Measurements from ENCODE around the gene MRGPRG.

Gene MRGPRG

GRCh38 chr11:3177931-3178330, 40.7 kb downstream of the MRGPRG start:
- no peak for TF ChIP-seq CTCF (IDR thresholded peaks at IDR 0.05; ENCODE audit: insufficient read depth, low read length, missing control alignments)
- DNase-seq (ENCODE audit: low read depth, low spot score): no peak
- POLR2A ChIA-PET: no interaction called here

DNA sequence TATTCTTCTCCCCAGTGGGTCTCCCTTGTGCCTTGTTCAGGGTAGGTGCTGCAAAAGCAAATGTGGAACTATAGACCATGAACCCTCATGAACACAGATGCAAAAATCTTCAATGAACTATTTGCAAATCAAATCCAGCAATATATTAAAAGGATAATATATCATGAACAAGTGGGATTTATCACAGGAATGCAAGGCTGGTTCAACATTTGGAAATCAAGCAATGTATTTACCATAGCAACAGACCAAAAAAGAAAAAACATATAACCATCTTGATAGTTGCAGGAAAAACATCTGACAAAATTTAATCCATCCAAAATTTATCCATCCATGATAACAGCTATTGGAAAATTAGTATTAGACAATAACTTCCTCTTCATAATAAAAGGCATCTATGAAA, 42.1 kb downstream of the MRGPRG start:
- TF ChIP-seq CTCF (IDR thresholded peaks at IDR 0.05; ENCODE audit: insufficient read depth, low read length, missing control alignments): no peak
- DNase-seq (ENCODE audit: low read depth, low spot score): no peak
- ChIA-PET CTCF (interaction anchor here (0.9 to 1.0 kb wide), 2 partner anchors 10 to 85 kb away, joined by 3 to 4 read pairs; no protein-coding TSS in a partner anchor), POLR2A (no interaction called here)
- no peak overlapping the region for H3K4me3 ChIP-seq (ENCODE audit: low read depth, low read length)

More at GRCh38 chr11:3177931-3178330, 40.7 kb downstream of the MRGPRG start:
- CTCF ChIA-PET: no interaction called here
- no peak overlapping the region for H3K4me3 ChIP-seq (ENCODE audit: low read depth, low read length)

DNA sequence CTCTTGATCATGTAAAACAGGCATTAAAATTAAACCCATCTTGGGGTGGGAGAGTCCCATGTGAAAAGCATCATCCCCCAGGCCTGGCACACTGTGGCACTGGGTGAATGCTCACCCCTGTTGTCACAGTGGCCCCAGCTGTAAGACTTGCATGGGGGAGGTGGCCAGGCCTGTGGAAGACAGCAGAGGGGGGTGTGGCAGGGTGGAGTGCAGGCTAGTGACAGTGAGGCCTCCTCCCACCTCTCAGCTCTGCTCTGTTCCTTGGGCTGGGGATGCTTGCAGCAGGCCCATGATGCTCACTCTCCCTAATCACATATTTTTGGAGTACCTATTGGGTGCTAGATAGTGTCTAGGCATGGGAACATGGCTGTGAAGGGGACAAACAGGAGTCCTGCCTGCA, 43.4 kb downstream of the MRGPRG start:
- no peak for DNase-seq (ENCODE audit: low read depth, low spot score)
- CTCF ChIA-PET: no interaction called here
- H3K4me3 ChIP-seq (ENCODE audit: low read depth, low read length): no peak overlapping the region
- TF ChIP-seq CTCF (IDR thresholded peaks at IDR 0.05; ENCODE audit: insufficient read depth, low read length, missing control alignments): no peak
- POLR2A ChIA-PET: no interaction called here

- ChIA-PET CTCF (no interaction called here), POLR2A (no interaction called here)
- no peak for TF ChIP-seq CTCF (IDR thresholded peaks at IDR 0.05; ENCODE audit: insufficient read depth, low read length, missing control alignments)
- H3K4me3 ChIP-seq (ENCODE audit: low read depth, low read length): no peak overlapping the region
- DNase-seq (ENCODE audit: low read depth, low spot score): no peak
These were observed 44.2 kb downstream of the MRGPRG start for GRCh38 chr11:3174387-3174786.

DNA sequence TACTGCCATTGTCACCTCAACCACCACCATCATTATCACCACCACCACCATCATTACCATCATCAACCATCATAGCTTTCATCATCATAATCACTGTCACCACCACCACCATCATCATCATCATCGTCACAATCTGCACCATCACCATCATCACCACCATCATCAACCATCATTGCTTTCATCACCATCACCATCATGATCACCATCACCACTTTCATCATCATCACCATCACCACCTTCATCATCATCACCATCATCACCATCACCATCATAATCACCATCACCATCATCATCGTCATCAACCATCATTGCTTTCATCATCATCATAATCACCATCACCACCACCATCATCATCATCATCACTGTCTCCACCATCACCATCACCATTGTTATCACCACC, 44.8 kb downstream of the MRGPRG start:
- H3K4me3 ChIP-seq (ENCODE audit: low read depth, low read length): no peak overlapping the region
- ChIA-PET POLR2A (no interaction called here), CTCF (no interaction called here)
- TF ChIP-seq CTCF (IDR thresholded peaks at IDR 0.05; ENCODE audit: insufficient read depth, low read length, missing control alignments): no peak
- no peak for DNase-seq (ENCODE audit: low read depth, low spot score)

- no peak for DNase-seq (ENCODE audit: low read depth, low spot score)
- POLR2A ChIA-PET: no interaction called here
- H3K4me3 ChIP-seq (ENCODE audit: low read depth, low read length): no peak overlapping the region
- TF ChIP-seq CTCF (IDR thresholded peaks at IDR 0.05; ENCODE audit: insufficient read depth, low read length, missing control alignments): no peak
- CTCF ChIA-PET: no interaction called here
These were observed 46.6 kb downstream of the MRGPRG start for GRCh38 chr11:3171931-3172560.
